GM21367 (cell line): ENCODE measurements around the gene FJX1.

Experiments
- ATAC-seq: cut with Tn5 transposase; IDR thresholded peaks from one replicate; pipeline ENCODE4 v1.9.1; 2021; ENCODE audit not compliant: unreplicated experiment

FJX1 gene, protein sequence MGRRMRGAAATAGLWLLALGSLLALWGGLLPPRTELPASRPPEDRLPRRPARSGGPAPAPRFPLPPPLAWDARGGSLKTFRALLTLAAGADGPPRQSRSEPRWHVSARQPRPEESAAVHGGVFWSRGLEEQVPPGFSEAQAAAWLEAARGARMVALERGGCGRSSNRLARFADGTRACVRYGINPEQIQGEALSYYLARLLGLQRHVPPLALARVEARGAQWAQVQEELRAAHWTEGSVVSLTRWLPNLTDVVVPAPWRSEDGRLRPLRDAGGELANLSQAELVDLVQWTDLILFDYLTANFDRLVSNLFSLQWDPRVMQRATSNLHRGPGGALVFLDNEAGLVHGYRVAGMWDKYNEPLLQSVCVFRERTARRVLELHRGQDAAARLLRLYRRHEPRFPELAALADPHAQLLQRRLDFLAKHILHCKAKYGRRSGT

DNA sequence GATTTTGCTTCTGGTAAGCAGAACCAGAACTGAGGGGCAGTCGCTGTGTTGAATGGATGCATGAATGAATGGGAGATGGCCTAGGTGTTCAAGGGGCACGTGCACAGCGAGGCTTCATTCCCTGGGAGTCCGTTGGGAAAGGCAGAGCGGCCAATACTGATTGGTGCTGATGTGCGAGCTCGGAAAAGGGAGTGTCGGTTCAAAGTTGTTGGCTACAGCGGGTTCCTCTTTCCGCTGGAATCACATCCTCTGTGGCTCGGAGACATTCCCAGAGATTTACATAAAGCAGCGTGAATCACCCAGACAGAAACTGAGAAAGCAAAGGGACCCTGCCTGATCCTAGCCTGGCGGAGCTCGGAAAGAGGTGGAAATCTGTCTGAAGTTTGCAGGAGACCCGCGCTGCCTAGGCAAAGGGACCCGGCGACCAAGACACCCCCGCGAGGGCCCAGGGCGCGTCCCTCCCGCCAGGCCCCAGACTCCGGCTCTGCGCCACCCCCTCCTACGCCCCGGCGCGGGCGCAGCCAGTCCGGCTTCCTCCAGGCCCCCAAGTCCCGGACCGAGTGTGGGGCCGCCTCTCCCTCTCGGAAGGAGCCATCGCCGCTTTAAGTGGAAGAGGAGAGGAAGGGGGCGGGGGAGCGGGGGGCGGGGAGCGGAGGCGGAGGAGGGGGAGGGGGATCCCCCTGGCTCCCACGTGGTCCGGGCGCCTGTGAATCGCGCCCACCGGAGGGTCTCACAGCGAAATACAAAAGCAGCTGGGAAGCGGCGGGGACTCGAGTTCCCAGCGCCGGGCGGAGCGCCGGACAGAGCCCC is at the start of gene FJX1:
Gene FJX1, plus strand, starts transcription at position 774 of the 810 bp plus-strand sequence. CDS start 177 bp downstream, outside the sequence.
- ATAC-seq = no peak

DNA sequence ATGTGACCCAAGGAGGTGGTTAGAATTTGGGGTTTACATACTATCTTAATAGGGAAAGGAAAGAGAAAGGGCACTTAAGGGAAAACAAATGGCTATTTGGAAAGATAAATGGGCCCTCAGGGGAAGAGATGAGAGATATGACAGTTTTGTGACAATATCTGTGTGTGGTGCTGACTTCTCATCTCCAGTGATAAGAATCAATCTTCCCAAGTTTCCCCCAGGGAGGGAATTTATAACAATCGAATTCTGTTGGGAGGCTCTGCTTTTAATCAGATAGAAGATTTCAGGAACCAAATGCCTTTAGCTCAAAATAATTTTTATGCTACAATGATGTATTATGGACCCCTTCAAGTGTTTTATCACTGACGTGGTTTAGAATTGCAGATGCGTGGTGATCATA is 46.6 kb upstream of the FJX1 start:
- no peak for ATAC-seq

DNA sequence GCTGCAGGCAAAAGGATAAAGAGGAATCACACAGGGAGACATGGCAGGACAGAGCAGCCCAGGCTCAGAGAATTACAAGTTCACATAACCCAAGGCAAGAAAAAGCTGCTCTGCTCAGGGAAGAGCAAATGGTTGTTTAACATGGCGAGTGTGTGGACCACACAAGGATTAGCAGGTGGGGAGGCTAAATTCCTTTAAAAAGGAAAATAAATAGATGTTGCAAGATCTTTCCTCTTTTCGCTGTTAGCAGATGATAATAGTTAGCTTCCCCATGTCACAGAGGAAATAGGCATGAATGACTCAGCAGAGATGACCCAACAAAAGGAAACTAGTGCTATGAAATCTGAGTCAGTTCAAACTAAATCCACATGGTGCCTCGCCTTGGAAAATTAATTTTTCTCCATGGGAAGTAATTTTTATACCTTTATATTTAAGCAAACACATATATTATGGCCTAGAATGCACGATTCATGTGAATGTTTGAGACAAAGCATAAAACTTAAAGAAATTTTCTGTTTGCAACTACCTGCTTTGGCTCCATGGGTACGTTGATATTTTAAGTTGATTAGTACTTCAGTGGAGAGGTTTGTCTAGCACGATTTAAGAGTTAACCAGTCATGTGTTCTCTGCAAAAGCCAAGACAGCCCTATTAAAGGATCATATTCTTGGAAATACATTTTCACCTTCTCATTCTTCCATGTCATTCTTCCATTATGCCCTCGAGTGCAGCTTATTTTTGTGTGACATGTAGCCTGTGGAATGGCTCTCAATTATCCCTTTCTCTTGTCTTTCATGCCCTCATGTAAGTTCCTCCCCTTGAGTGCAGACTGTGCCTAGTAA is 38.5 kb upstream of the FJX1 start:
- ATAC-seq = no peak

DNA sequence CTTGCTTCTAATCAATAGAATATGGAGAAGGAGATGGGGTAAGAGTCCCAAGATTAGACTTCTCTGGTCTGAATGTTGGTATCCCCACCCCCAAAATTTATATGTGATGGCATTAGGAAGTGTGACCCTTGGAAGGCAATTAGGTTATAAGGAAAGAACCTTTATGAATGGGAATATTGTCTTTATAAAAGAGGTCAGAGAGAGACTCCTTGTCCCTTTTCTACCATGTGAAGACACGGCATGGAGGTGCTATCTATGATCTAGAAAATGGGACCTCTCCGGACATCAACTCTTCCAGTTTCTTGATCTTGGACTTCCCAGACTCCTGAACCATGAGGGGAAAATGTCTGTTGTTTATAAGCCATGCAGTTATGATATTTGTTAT is 37.9 kb upstream of the FJX1 start:
- no peak for ATAC-seq

DNA sequence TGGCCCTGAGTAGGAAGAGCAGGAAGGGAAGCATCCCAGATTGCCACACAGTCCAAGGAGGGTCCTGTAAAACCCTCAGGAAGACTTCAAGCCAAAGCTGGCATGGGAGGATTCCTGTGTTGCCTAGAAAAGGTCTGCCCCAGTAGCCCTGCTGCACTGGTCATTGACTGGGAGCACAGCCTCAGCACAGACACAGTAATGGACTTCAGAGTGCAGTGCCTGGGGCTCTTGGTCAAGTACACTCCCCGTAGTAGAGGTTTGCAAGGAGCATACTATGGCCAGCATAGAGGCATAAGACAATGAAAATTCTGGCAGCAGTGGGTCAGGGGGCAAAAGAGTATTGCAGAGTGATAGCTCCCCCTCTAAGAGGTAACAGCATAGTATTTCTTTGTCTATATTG is 36.2 kb upstream of the FJX1 start:
- ATAC-seq = no peak

DNA sequence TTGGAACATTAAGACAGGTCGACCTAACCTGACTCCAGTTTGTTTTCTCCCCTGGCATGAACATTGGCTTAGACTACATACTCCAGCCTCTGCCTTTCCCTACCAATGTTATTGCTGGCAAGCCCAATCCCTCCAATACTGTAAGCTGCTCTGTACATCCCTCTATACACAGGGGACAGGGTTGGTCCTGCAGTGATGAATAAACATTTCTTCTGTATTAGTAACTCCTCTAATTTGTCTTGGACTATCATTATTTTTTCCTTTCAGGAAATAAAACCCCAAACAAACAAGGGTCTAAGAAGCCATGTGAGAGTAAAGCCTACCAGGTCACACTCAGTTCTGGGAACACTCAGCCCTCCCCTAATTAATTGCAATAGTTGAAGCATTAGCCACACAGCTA is 35.1 kb upstream of the FJX1 start:
- ATAC-seq = no peak

DNA sequence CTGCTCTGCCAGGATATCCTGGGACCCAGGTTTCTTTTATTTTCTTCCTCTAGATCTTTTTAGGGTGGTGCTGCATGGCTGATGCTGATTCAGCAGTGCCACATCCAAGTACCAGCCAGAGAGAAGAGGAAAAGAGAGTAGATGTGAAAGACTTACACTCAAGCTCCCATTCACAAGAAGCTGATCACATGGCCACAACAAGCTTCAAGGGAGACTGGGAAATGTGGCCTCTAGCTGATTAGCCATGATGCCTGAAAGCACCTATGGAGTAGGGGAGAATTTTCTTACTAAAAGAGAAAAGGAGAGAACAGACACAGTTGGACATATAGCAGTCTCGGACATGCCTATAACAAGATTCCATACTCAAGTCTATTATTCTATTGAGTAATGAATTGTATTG is 34.4 kb upstream of the FJX1 start:
- ATAC-seq = no peak

DNA sequence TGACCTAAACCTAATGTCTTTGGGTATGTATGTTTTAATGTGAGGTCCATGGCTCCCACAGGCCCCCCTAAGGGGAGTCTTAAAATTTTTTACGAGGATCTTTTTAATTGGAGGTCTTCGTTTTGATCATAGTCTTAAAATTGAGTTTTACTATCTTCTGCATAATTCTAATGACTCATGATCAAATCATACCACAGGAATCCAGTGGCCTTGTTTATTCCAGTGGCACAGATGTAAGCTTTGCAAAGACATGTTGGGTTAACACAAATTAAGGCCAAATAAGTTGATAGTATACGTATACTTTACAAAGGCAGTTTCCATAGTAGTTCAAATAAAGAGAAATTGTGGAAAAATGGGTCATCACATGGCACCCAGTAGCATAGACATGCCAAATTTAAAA is 33.9 kb upstream of the FJX1 start:
- ATAC-seq = no peak

DNA sequence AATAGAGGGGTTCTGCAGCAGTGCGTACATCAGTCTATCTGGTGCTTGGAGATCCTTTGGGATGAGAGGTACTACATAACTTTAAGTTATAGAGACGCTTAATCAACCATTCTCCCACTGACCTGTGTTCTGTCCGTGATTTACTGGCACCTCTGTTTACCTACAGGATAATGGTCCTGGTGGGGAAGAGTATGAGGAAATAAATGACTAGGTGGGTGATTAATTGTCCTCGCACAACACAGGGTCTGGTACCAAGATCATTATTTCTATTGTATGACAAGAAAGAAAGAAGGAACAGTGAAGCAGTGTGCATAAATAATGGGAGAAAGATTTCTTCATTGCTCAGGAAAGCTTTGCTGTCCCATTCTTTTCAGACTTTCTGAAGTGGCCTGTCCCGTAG is 32.8 kb upstream of the FJX1 start:
- ATAC-seq = no peak

DNA sequence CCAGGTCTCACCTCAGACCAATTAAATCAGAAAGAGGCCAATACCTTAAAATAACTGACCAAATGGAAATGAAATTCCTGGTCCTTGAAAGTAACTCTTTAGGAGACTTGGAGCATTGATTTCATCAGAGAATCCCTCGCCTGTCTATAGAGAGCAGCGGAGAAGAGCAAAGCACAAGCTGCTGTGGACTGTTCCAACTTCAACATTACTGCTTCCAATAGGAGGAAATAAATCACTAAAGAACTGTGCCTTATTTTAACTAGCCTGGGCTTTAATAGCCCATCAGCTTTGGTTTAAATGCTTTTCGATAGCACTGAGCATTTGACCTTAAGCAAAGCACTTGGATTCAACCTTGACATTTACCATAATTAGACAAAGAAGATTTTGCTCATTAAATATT is 32.0 kb upstream of the FJX1 start:
- ATAC-seq = no peak

DNA sequence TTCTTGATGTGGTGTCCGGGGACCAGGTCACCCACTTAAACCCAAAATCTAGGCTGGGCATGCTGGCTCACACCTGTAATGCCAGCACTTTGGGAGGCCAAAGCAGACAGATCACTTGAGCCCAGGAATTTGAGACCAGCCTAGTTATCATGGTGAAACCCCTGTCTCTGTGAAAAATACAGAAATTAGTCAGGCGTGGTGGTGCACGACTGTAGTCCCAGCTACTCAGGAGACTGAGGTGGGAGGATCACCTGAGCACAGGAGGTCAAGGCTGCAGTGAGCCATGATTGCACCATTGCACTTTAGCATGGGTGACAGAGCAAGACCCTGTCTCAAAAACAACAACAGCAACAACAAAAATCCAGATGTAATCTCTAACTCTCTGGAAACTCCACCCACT is 30.3 kb upstream of the FJX1 start:
- no peak for ATAC-seq

DNA sequence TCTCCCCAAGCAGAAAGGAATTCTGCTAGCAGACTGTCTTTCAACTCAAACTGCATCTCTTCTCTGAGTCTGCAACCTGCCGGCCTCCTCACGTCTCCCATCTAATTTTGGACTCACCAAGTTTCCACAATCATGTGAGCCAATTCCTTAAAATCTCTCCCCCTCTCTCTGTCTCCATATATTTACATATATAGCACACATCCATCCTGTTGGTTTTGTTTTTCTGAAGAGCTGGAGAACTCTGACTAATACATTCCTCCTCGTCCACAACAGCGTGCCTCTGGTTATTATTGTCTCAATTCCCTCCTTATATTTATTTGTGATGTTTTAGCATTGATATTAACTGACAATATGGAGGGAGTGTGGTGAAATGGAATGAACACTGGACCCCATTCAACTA is 29.6 kb upstream of the FJX1 start:
- no peak for ATAC-seq

DNA sequence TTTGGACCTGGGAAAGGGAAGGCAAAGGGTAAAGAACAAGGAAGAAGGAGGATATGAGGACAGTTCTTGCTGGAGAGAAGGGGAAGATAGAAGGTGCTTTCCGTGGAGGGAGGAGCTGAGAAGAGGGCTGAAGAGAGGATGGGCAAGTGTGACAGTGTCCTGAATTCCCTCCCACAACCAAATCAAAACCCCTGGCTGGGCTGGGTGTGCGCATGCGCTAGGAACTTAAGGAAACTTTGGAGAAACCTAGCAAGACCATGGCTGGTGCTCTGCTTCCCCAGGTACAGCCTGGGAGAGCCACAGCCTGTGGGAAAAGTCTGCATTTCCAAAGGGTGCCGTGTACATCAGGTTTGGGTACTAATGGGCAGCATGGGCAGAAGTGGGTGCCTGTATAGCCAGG is 29.0 kb upstream of the FJX1 start:
- no peak for ATAC-seq

DNA sequence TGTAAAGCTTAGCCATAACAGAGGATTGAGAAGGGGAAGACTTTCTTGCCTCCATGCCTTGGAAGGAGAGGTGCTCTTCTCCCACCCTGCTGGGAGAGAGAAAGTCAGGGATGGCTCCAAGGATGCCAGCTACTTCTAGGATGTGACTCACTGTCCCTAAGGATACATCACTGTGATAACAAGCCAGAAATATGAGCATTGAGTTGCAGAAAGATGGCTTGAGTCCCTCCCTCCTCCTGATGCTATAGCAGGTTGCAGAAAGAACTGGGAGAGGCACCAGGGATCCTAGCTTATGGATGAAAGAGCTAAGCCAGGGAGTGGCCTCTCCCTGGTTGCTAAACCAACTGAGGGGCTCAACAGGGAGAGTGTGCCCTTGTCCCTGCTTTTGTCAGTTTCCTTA is 27.8 kb upstream of the FJX1 start:
- ATAC-seq = no peak

DNA sequence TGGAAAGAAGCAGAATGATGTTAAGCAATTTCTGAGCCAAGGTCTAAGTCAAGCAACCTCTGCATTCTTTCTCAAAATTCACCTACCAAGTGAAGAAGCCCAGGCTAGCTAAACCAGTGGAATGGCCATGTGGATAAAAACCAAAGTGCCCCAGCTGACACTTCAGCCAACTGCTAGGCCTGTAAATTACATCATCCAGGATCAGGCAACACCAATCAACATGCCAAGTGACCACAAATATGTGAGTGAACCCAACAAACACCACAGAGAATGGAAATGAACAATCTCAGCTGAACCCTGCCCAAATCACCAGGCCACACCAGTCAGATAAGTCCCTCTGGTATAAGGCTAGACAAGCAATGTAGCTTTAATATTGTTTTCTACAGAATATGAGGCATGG is 25.1 kb upstream of the FJX1 start:
- ATAC-seq = no peak

DNA sequence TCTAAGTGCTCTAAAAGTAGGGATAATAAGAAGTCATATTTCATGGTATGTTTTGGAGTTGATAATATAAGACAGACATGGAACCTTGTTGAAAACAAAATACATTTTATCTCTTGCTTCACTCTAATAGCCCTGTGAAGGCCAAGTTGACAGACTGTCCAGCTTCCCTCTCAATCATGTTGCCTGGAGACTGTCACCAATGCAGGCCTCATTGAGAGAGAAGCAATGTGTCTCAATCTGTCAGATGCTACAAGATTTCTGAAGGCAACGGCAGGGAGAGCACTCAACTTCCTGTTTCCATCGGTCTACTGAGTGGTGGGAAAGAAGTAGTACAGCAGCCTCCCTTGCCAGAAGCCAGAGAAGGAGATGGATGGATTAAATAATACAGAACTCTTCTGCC is 23.6 kb upstream of the FJX1 start:
- ATAC-seq = no peak

DNA sequence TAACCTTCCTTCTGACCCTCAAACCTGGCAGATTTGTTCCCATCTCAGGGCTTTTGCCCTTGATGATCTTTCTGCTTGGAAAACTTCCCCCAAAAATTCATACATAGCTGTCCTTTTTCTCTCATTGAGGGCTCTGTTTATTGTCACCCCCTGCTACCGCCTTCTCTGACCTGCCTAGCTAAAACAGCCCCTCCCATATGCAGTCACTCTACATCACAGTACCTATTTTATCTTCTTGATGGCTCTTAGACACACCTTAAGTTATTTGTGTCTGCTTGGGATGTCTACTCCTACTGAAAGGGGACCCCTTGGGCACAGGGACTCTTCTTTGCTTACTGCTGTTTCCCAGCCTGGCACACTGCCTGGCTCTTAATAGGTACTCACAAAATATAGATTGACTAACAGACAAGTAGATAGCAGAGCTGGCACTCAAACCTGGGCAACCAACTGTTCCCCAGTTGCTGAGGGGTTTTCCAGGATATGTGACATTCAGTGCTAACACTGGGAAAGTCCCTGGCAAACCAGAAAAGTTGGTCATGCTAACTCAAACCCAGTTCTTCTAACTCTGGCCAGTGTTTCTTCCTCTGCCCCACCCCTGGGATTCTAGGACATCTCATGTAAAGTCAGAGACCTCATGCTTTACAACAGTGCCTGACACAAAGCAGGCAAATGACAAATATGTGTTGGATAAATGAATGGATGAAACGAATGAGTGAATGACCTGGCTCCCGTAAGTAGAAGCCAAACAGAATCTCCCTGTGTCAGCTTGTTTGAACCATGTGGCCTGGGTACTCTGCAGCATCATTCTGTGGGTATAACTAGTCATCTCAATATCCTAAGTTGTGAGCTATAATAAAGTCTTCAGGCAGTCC is 19.8 kb upstream of the FJX1 start:
- ATAC-seq = no peak

DNA sequence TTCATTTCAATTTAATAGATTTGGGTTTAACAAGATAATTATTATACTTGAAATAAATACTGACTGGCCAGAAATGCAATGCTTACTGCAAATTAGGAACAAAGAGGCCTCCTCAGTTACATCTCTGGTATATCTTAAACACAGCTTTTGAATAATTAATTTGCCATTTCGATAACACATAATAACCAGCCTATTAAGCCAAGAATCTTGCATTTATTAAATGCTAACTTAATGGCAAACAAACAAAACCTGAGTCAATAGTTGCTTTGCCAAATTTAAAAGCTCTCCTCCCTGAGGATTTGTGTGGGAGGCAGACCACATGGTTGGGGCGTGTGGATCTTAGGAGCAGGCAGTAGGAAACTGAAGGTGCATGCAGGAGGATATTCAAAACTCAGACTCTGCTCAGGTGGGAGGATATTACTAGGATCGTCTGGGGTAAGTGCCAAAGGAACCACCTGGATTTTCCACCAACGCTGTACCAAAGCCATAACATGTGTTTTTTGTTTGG is 17.9 kb upstream of the FJX1 start:
- ATAC-seq = no peak

DNA sequence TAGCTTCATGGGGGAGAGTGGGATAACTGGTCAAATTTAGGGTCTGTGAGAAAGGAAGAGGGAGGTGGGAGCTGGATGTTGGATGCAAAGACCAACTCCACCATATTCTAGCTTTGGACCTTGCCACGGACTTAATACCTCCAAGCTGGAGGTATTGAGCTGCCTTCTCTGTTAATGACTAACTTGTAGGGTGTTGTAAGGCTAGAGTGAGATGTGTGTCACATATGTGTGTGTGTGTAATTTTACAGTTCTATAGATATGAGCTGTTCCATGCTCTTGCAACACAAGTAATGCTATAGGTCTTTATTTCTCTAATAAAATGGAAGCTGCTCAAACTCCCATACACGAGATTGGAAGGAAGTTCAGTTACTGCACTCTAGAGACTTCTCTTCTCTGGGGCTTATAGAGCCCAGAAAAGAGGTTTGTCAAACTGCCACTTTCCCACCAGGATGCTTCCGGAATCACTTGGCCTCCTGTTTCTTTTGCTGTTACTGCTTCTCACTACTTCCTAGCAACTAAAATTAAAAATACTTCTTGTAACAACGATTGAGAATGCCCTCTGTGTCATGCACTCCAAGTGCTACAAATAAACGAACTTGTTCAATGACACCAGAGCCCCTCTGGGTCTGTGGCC is 16.0 kb upstream of the FJX1 start:
- no peak for ATAC-seq

DNA sequence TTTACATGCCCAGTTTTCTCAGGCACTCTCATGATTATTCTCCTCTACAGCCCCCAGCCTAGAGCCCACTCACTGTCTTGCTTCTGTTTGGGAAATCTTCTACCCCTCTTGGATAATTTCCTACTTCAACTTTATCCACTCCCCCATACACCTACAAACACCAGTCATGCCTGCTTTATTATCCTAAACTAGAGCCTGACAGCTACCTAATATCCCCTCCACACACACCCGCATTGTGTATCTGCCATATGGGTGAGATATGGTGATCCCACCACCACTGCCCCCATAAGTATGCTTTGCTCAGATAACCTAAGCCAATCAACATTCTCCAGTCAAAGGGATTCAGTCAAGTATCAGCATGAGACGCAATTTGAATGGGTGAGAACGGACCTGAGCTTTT is 15.3 kb upstream of the FJX1 start:
- no peak for ATAC-seq
